ENCODE results near the gene CSRP2.

DNA sequence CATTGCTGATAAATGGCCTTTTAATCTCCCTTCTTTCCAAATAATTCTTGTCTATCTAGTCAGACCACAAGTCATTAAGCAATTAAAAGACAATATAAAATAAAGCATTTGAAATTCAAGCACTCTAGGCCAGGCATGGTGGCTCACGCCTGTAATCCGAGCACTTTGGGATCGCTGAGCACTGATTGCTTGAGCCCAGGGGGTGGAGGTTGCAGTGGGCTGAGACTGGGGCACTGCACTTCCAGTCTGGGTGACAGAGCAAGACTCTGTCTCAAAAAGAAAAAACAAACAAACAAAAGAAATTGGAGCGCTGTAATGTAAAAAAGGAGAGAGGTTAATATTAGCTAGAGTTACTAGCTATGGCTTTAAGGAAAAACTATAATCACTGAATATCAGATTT lies 30.5 kb upstream of the CSRP2 start:
- TF ChIP-seq CTCF (conservative IDR thresholded peaks at IDR 0.05; ENCODE audit: low read length) (no peak), EZH2phosphoT487 (IDR thresholded peaks at IDR 0.05; ENCODE audit: borderline replicate concordance, low read depth, low read length) (no peak)

Measured in OCI-LY7 (cell line).